NCI-H2196 treated with DMSO at 0.1 percent for 48 hours (cell line): ENCODE measurements around the gene CD200R1L.

Experiments
- DNase-seq: peaks from one replicate; lab custom pipeline; 2025; ENCODE audit not compliant: unreplicated experiment; lab: John Stamatoyannopoulos, UW

Gene CD200R1L

GRCh38 chr3:112769286-112769978 lies 77.2 kb downstream of the CD200R1L start:
- no peak for DNase-seq

- DNase-seq, result no peak
Measured at GRCh38 chr3:112767777-112768176, 78.9 kb downstream of the CD200R1L start.

GRCh38 chr3:112767177-112767576 lies 79.5 kb downstream of the CD200R1L start:
- no peak for DNase-seq
